Naive thymus-derived CD4-positive, alpha-beta T cell (primary cell): Measurements from ENCODE around the gene PHLPP1. TPM values are rescaled to one million over a fixed set of nuclear protein-coding genes. Genes with fewer than 3 reads are reported as not detected.

Experiments
- ATAC-seq: fragments of 150-1000 bp; cut with Tn5 transposase; 2 replicates; pipeline ENCODE4 v1.10.0; 2021; ENCODE audit warnings: mild to moderate bottlenecking, moderate library complexity
- CTCF ChIA-PET: fragments of 350-600 bp; sonication (Branson Sonifier 250); formaldehyde crosslinking; loops from one replicate; lab custom pipeline; 2021; ENCODE audit warnings: antibody characterized with exemption; lab: Charles Lee
- POLR2A ChIA-PET: fragments of 350-600 bp; sonication (Branson Sonifier 250); formaldehyde crosslinking; loops from one replicate; lab custom pipeline; 2021; ENCODE audit warnings: antibody characterized with exemption, inconsistent platforms; lab: Charles Lee
- DNase-seq, 9 donors: peaks; one replicate each; pipeline versions ENCODE4 v3.0.0 to v3.0.0-alpha.2; 2020 to 2022; ENCODE audit warnings: mixed read lengths in 1 of 9
- H3K27ac ChIP-seq: one replicate; pipeline ENCODE4 v1.7.0; 2013; ENCODE audit warnings: mild to moderate bottlenecking, low read depth, low read length, moderate library complexity
- H3K27me3 ChIP-seq, 2 donors: one replicate each; pipeline ENCODE4 v1.7.0; 2013; ENCODE audit warnings: low read length in 2 of 2, mild to moderate bottlenecking in 2 of 2, moderate library complexity in 2 of 2; ENCODE audit not compliant: control insufficient read depth in 2 of 2, insufficient read depth in 2 of 2
- H3K36me3 ChIP-seq, 3 experiments: 1 replicate in 2 of 3; 2 replicates in 1 of 3; pipeline ENCODE4 v1.7.0; 2013; ENCODE audit warnings: low read length in 3 of 3, mild to moderate bottlenecking in 3 of 3, moderate library complexity in 1 of 3; ENCODE audit not compliant: insufficient read depth in 3 of 3, control insufficient read depth in 2 of 3
- H3K4me1 ChIP-seq, 2 donors: one replicate each; pipeline ENCODE4 v1.7.0; 2013; ENCODE audit warnings: low read length in 2 of 2, mild to moderate bottlenecking in 2 of 2, moderate library complexity in 1 of 2; ENCODE audit not compliant: control insufficient read depth in 2 of 2, insufficient read depth in 2 of 2
- H3K4me3 ChIP-seq: 2 replicates; pipeline ENCODE4 v1.7.0; 2013; ENCODE audit warnings: mild to moderate bottlenecking, low read length
- H3K9me3 ChIP-seq, 3 experiments: 1 replicate in 2 of 3; 2 replicates in 1 of 3; pipeline ENCODE4 v1.7.0; 2013; ENCODE audit warnings: low read length in 3 of 3; ENCODE audit not compliant: control insufficient read depth in 2 of 3
- H3K27ac Mint-ChIP-seq, 9 donors: one replicate each; pipeline ENCODE4 v1.8.0; 2020 to 2022; ENCODE audit warnings: mixed read lengths in 9 of 9, mild to moderate bottlenecking in 8 of 9, moderate library complexity in 5 of 9, inconsistent platforms in 2 of 9
- H3K27me3 Mint-ChIP-seq, 5 donors: one replicate each; pipeline ENCODE4 v1.8.0; 2021 to 2022; ENCODE audit warnings: mixed read lengths in 5 of 5, mild to moderate bottlenecking in 1 of 5
- H3K36me3 Mint-ChIP-seq, 5 donors: one replicate each; pipeline ENCODE4 v1.8.0; 2020 to 2022; ENCODE audit warnings: mixed read lengths in 5 of 5, mild to moderate bottlenecking in 3 of 5, inconsistent platforms in 1 of 5
- H3K4me1 Mint-ChIP-seq, 7 donors: one replicate each; pipeline ENCODE4 v1.8.0; 2020 to 2022; ENCODE audit warnings: mixed read lengths in 7 of 7, mild to moderate bottlenecking in 3 of 7, inconsistent platforms in 1 of 7
- H3K4me3 Mint-ChIP-seq, 10 donors: one replicate each; pipeline ENCODE4 v1.8.0; 2020 to 2022; ENCODE audit warnings: mild to moderate bottlenecking in 10 of 10, mixed read lengths in 10 of 10, moderate library complexity in 6 of 10, inconsistent platforms in 2 of 10
- H3K9me3 Mint-ChIP-seq, 11 donors: one replicate each; pipeline ENCODE4 v1.8.0; 2020 to 2022; ENCODE audit warnings: mixed read lengths in 11 of 11, mild to moderate bottlenecking in 4 of 11, inconsistent platforms in 1 of 11, moderate library complexity in 1 of 11
- intact Hi-C, 2 donors: fragments of 100-400 bp; cut with micrococcal nuclease; formaldehyde crosslinking; loops; one replicate each; pipeline ENCODE4 v1.15.1; 2023
- polyA plus RNA-seq, 2 donors: library from polyadenylated mRNA; unstranded; fragments of 300-500 nt; fragmentation: Illumina TruSeq; gene quantifications; one replicate each; pipeline ENCODE4 v1.2.3, GENCODE V29; 2021
- total RNA-seq, 6 experiments: library from RNA in 5 of 6; stranded (reverse) in 5 of 6; gene quantifications; 1 replicate in 5 of 6; 2 replicates in 1 of 6; pipeline ENCODE4 v1.2.3 and lab custom pipeline; 2021 to 2026

Gene PHLPP1
- total and polyA plus RNA-seq, 7 experiments from 2014 or later, result 0.07 to 9.7 (median 6.9) TPM

DNA sequence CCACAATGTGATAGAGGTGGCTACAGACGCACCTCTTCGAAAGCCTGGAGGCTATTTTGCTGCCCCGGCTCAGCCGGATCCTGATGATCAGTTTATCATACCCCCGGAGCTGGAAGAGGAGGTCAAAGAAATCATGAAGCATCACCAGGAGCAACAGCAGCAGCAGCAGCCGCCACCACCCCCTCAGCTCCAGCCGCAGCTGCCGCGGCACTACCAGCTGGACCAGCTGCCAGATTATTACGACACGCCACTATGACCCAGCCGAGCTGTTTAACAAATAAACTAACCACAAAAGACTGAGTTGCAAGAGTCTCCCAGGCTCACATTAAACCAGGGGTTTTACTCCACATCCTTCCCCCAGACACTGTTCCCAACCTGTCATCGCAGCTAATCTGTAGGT is 263.8 kb downstream of the PHLPP1 start:
- POLR2A ChIA-PET, result no interaction called here
- Histone ChIP-seq H3K36me3 (peaks cover 0 to 5% (median 0%) of the 10 kb centered on the region in 3 experiments), H3K27ac (no peak overlapping the region), H3K4me1 (no peaks in the 10 kb centered on the region), H3K27me3 (no peaks in the 10 kb centered on the region), H3K9me3 (no peaks in the 10 kb centered on the region), H3K4me3 (no peak overlapping the region)
- DNase-seq (no peak), ATAC-seq (peak; percentile 54)
- peaks cover 0 to 11% (median 3%) of the 10 kb centered on the region in 5 donors for H3K36me3 Mint-ChIP-seq
- H3K4me3 Mint-ChIP-seq, result no peak overlapping the region
- CTCF ChIA-PET, result interaction anchor here (0.6 to 0.7 kb wide), 2 partner anchors 37 to 357 kb away, joined by 3 to 4 read pairs; no protein-coding TSS in a partner anchor
- H3K27ac Mint-ChIP-seq, result peak overlapping the region in 1 of 9 donors; percentile 19
- no peaks in the 10 kb centered on the region for H3K9me3 Mint-ChIP-seq
- no peaks in the 10 kb centered on the region for H3K27me3 Mint-ChIP-seq
- H3K4me1 Mint-ChIP-seq, result peaks cover 0 to 7% (median 5%) of the 10 kb centered on the region in 7 donors
- intact Hi-C loops, result no loop called here

DNA sequence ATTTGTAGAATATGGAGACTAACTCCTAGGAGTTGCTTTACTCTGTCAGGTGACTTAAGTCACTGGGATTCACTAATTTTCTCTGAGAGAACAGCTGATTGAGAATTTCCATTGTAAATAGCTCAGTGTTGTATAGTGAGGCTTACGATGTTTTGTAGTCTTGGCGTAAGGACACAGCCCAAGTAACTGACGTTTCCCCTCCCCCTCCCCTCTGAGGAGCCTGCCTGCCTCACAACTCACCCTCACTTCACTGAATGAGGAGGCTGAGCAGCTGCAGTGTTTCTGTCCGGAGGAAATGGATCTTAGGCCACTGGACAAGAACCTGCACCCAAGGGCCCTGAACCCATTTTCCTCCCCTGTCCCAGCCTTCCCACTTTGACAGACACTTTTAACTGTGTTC is 264.6 kb downstream of the PHLPP1 start:
- ChIA-PET POLR2A (interaction anchor here (0.6 kb wide), 1 partner anchor 592 kb away, joined by 4 read pairs; no protein-coding TSS in a partner anchor), CTCF (interaction anchor here (0.6 to 0.7 kb wide), 2 partner anchors 37 to 266 kb away, joined by 4 to 5 read pairs; no protein-coding TSS in a partner anchor)
- Mint-ChIP-seq H3K9me3 (no peaks in the 10 kb centered on the region), H3K27me3 (no peaks in the 10 kb centered on the region), H3K4me1 (peaks cover 0 to 7% (median 5%) of the 10 kb centered on the region in 7 donors), H3K27ac (no peak overlapping the region), H3K4me3 (no peak overlapping the region), H3K36me3 (peaks cover 0 to 11% (median 3%) of the 10 kb centered on the region in 5 donors)
- Histone ChIP-seq H3K4me1 (no peaks in the 10 kb centered on the region), H3K27me3 (no peaks in the 10 kb centered on the region), H3K9me3 (no peaks in the 10 kb centered on the region), H3K4me3 (no peak overlapping the region), H3K36me3 (peaks cover 0 to 5% (median 0%) of the 10 kb centered on the region in 3 experiments), H3K27ac (no peak overlapping the region)
- intact Hi-C loops, result loop anchor here in 1 of 2 donors (5.0 kb wide), 1 partner anchor 553 kb away; no protein-coding TSS in a partner anchor
- ATAC-seq, result no peak
- DNase-seq, result no peak

DNA sequence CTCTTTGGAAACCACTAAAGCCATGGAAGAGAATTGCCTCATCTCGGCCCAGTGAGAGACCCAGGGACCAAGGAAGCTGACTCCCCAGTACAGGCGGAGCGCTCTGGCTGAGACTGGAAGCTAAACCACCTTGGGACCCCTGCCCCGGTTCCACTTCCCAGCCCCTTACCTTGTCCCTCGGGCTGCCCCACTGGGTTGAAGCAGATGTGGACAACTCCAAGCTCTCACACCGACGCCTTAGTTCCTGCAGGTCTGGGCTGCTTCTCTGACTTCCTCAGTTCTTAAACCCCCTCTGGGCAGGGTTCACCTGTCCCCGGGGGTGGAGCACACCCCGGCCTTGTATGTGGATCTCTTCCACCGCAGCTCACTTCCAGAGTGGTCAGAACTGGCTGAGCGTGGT is 266.2 kb downstream of the PHLPP1 start:
- no peak for DNase-seq
- Mint-ChIP-seq H3K9me3 (no peaks in the 10 kb centered on the region), H3K27me3 (peaks cover 0 to 2% (median 0%) of the 10 kb centered on the region in 5 donors), H3K4me3 (no peak overlapping the region), H3K4me1 (peaks cover 0 to 7% (median 5%) of the 10 kb centered on the region in 7 donors), H3K36me3 (peaks cover 0 to 4% (median 0%) of the 10 kb centered on the region in 5 donors), H3K27ac (no peak overlapping the region)
- no peak overlapping the region for H3K27ac ChIP-seq
- intact Hi-C loops, result loop anchor here in 1 of 2 donors (5.0 kb wide), 1 partner anchor 554 kb away; no protein-coding TSS in a partner anchor
- CTCF ChIA-PET, result interaction anchor here (0.6 to 2.4 kb wide), 4 partner anchors 58 to 396 kb away, joined by 5 to 17 read pairs (median 6); partner anchors contain the start of gene PHLPP1
- POLR2A ChIA-PET, result interaction anchor here (1.5 to 1.6 kb wide), 2 partner anchors 264 to 267 kb away, joined by 4 read pairs; partner anchors contain the start of gene PHLPP1
- H3K4me3 ChIP-seq, result no peak overlapping the region
- no peaks in the 10 kb centered on the region for H3K4me1 ChIP-seq
- H3K27me3 ChIP-seq, result no peaks in the 10 kb centered on the region
- peaks cover 0 to 5% (median 0%) of the 10 kb centered on the region in 3 experiments for H3K36me3 ChIP-seq
- no peak for ATAC-seq
- H3K9me3 ChIP-seq, result no peaks in the 10 kb centered on the region

DNA sequence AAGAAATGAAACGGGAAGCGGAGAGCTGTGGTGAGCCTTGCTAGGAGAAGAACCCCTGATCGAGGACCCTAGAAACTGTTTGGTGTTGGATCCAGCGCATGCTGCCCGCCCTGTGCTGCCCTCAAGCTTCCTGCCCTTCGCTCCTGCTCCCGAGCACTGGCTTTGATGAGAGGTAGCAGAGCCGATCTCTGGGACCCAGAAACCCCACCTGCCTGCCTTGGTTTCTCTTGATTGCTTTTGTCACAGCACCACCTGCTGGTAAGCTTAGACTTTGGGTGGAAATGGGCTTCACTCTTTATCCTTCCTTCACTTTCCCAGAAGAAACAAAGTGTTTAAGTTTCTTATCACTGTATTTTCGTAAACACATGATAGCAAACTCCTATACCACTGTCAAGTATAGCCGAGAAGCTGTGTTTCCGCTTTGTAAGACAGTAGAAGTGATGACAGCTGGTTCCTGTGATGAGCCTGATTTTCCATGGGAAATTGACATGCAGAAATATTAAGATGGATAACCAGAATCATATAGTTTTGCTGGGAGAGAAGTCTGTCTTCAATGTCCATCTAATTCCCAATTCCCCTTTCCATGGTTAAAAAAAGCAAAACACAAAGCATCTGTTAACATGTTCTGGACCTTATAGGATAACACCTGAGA is 267.4 kb downstream of the PHLPP1 start:
- Histone ChIP-seq H3K4me3 (peak overlapping the region; percentile 11), H3K4me1 (no peaks in the 10 kb centered on the region), H3K9me3 (no peaks in the 10 kb centered on the region), H3K27me3 (no peaks in the 10 kb centered on the region), H3K36me3 (peaks cover 0 to 5% (median 0%) of the 10 kb centered on the region in 3 experiments), H3K27ac (no peak overlapping the region)
- Mint-ChIP-seq H3K36me3 (peaks cover 0 to 4% (median 0%) of the 10 kb centered on the region in 5 donors), H3K4me1 (peaks cover 0 to 7% (median 5%) of the 10 kb centered on the region in 7 donors), H3K4me3 (peak overlapping the region in 8 of 10 donors; percentile 33 to 78 (median 60)), H3K27ac (peak overlapping the region in 1 of 9 donors; percentile 80), H3K27me3 (peaks cover 0 to 2% (median 0%) of the 10 kb centered on the region in 5 donors), H3K9me3 (no peaks in the 10 kb centered on the region)
- ATAC-seq (peak; percentile 70), DNase-seq (peak in 8 of 9 donors; percentile 29 to 60 (median 52))
- ChIA-PET POLR2A (interaction anchor here (0.8 to 1.6 kb wide), 3 partner anchors 265 to 557 kb away, joined by 4 read pairs; partner anchors contain the start of gene PHLPP1), CTCF (interaction anchor here (0.6 to 2.4 kb wide), 8 partner anchors 8 to 400 kb away, joined by 3 to 17 read pairs (median 4); partner anchors contain the start of gene PHLPP1)
- intact Hi-C loops, result loop anchor here (1.0 to 5.0 kb wide), 10 partner anchors 267 to 799 kb away; partner anchors contain the start of genes PHLPP1 (in 2 of the 2), PIGN (in 1 of the 2), RELCH (in 1 of the 2) and TNFRSF11A (in 1 of the 2)

DNA sequence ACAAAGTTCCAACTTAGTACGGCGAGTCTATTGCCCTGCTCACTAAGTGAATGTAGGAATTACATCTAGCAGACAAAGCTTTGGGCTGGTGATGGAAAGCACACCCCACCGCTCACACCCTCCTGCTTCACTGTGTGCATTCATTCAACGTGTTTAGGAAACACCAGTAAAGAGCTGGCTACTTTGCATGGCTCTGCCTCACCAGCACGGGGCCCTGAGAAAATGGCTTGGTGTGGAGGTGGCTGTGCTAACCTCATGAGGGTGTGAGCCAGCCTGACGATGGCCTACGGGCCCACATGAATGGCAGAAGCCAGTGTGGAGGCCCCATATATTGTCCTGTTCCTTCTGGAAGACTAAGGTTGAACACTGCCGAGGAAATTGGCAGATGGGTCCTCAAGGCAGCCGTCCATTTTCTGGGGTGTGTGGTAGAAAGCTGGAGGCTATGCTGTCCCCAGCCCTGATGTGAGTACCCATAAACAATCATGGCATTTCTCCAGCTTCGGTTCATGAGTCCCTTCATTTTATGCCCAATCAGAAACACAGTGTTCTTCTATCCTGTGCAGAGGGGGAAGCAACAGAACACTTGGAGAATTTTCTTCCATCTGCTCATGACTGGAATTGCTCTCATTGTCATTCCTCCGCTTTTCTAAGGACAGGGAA is 269.4 kb downstream of the PHLPP1 start:
- Mint-ChIP-seq H3K27me3 (peaks cover 0 to 2% (median 0%) of the 10 kb centered on the region in 5 donors), H3K36me3 (no peaks in the 10 kb centered on the region), H3K4me3 (no peak overlapping the region), H3K9me3 (no peaks in the 10 kb centered on the region), H3K27ac (no peak overlapping the region), H3K4me1 (peaks cover 0 to 7% (median 5%) of the 10 kb centered on the region in 7 donors)
- Histone ChIP-seq H3K9me3 (no peaks in the 10 kb centered on the region), H3K4me3 (no peak overlapping the region), H3K27me3 (no peaks in the 10 kb centered on the region), H3K4me1 (no peaks in the 10 kb centered on the region), H3K36me3 (no peaks in the 10 kb centered on the region), H3K27ac (no peak overlapping the region)
- DNase-seq (no peak), ATAC-seq (no peak)
- intact Hi-C loops, result loop anchor here in 1 of 2 donors (5.0 kb wide), 1 partner anchor 557 kb away; no protein-coding TSS in a partner anchor
- POLR2A ChIA-PET, result no interaction called here
- CTCF ChIA-PET, result interaction anchor here (0.5 kb wide), 1 partner anchor 10 kb away, joined by 3 read pairs; no protein-coding TSS in a partner anchor

DNA sequence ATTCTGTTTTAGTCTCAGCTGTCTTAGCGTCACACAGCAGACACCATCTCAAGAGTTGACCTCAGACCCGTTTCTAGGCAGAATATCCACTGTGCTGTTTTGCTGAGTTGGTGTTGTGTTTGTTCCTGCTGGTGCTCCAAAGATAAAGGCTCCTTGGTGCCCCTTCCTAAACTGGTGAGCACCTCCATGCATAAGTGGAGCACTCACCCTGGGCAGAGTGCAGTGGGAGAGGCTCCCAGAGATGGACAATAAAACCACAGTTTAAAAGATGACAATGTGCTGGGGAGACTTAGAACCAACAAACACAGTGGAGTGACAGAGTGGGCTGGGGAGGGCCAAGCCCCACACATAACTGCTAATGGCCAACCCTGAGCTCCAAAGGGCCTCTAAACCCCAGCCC is 271.1 kb downstream of the PHLPP1 start:
- peaks cover 0 to 7% (median 5%) of the 10 kb centered on the region in 7 donors for H3K4me1 Mint-ChIP-seq
- Histone ChIP-seq H3K27ac (no peak overlapping the region), H3K27me3 (no peaks in the 10 kb centered on the region), H3K36me3 (no peaks in the 10 kb centered on the region), H3K4me3 (no peak overlapping the region), H3K4me1 (no peaks in the 10 kb centered on the region), H3K9me3 (no peaks in the 10 kb centered on the region)
- peaks cover 0 to 9% (median under 1%) of the 10 kb centered on the region in 5 donors for H3K27me3 Mint-ChIP-seq
- DNase-seq, result no peak
- H3K9me3 Mint-ChIP-seq, result no peaks in the 10 kb centered on the region
- no peaks in the 10 kb centered on the region for H3K36me3 Mint-ChIP-seq
- H3K4me3 Mint-ChIP-seq, result no peak overlapping the region
- no peak overlapping the region for H3K27ac Mint-ChIP-seq
- intact Hi-C loops, result no loop called here
- ChIA-PET CTCF (no interaction called here), POLR2A (no interaction called here)
- ATAC-seq, result no peak
